H1 (cell line): ENCODE measurements around the gene DEDD. TPM values are rescaled to one million over a fixed set of nuclear protein-coding genes. Genes with fewer than 3 reads are reported as not detected.

Experiments used
- CTCF ChIA-PET: fragments of 300-600 bp; sonication (Branson Sonifier 250); formaldehyde crosslinking; loops from one replicate; lab custom pipeline; 2021; ENCODE audit not compliant: partially characterized antibody; lab: Charles Lee
- POLR2A ChIA-PET: fragments of 300-600 bp; sonication (Branson Sonifier 250); formaldehyde crosslinking; loops from one replicate; lab custom pipeline; 2021; ENCODE audit warnings: inconsistent platforms; ENCODE audit not compliant: partially characterized antibody; lab: Charles Lee
- DNase-seq, 2 experiments: peaks; one replicate each; pipeline versions ENCODE4 v3.0.0 to v3.0.0-alpha.2; 2010 to 2022; ENCODE audit warnings: low spot score in 2 of 2, low read depth in 1 of 2, mixed read lengths in 1 of 2
- FAIRE-seq: peaks from 2 replicates; lab custom pipeline; 2011; peaks lifted over from hg19 to GRCh38; lab: Jason Lieb, UNC
- H2AFZ ChIP-seq: 2 replicates; pipeline ENCODE4 v1.8.1; 2012; ENCODE audit warnings: low read length, inconsistent platforms
- H2AK5ac ChIP-seq: 2 replicates; pipeline ENCODE4 v1.6.1; 2013; ENCODE audit warnings: low read depth, low read length
- H2BK120ac ChIP-seq: replicated peaks from 2 replicates; pipeline ENCODE3; 2013; ENCODE audit warnings: low read depth, low read length, inconsistent platforms
- H2BK12ac ChIP-seq: 2 replicates; pipeline ENCODE4 v1.6.1; 2013; ENCODE audit warnings: low read depth, low read length
- H2BK15ac ChIP-seq: 2 replicates; pipeline ENCODE4 v1.6.1; 2013; ENCODE audit warnings: low read length
- H2BK20ac ChIP-seq: 2 replicates; pipeline ENCODE4 v1.6.1; 2013; ENCODE audit warnings: low read length
- H2BK5ac ChIP-seq: 2 replicates; pipeline ENCODE4 v1.6.1; 2013; ENCODE audit warnings: low read depth, low read length
- H3K14ac ChIP-seq: 2 replicates; pipeline ENCODE4 v1.6.1; 2013; ENCODE audit warnings: inconsistent platforms; ENCODE audit not compliant: insufficient read length
- H3K18ac ChIP-seq: 2 replicates; pipeline ENCODE4 v1.6.1; 2013; ENCODE audit warnings: low read length; ENCODE audit errors: extremely low read depth
- H3K23ac ChIP-seq: 2 replicates; pipeline ENCODE4 v1.6.1; 2013; ENCODE audit warnings: inconsistent platforms; ENCODE audit not compliant: insufficient read length
- H3K23me2 ChIP-seq: 2 replicates; pipeline ENCODE4 v1.6.1; 2013; ENCODE audit warnings: low read depth, low read length
- H3K27ac ChIP-seq: 2 replicates; pipeline ENCODE4 v1.6.1; 2011; ENCODE audit warnings: low read depth, low read length, inconsistent platforms
- H3K27me3 ChIP-seq, 4 experiments: replicated peaks in 1 of 4; 1 replicate in 1 of 4; 2 replicates in 3 of 4; pipeline versions ENCODE4 v1.6.1 to v1.8.1; 2011 to 2013; ENCODE audit warnings: low read length in 3 of 4, mild to moderate bottlenecking in 3 of 4, inconsistent platforms in 2 of 4, mixed read lengths in 2 of 4, moderate library complexity in 1 of 4; ENCODE audit not compliant: control insufficient read depth in 3 of 4, insufficient read depth in 3 of 4; ENCODE audit errors: extremely low read depth in 1 of 4
- H3K36me3 ChIP-seq, 4 experiments: 2 replicates each; pipeline versions ENCODE4 v1.6.1 to v1.8.1; 2011 to 2013; ENCODE audit warnings: mild to moderate bottlenecking in 4 of 4, low read length in 3 of 4, moderate library complexity in 2 of 4, control low read depth in 1 of 4, inconsistent platforms in 1 of 4; ENCODE audit not compliant: insufficient read depth in 4 of 4, control insufficient read depth in 2 of 4
- H3K4ac ChIP-seq: replicated peaks from 2 replicates; pipeline ENCODE3; 2013; ENCODE audit warnings: low read length, low read depth, mixed read lengths, inconsistent platforms; ENCODE audit not compliant: insufficient read length
- H3K4me1 ChIP-seq, 4 experiments: replicated peaks in 1 of 4; 1 replicate in 1 of 4; 2 replicates in 3 of 4; pipeline versions ENCODE4 v1.6.1 to v1.8.1; 2011 to 2013; ENCODE audit warnings: low read length in 3 of 4, inconsistent platforms in 2 of 4, mixed read lengths in 1 of 4; ENCODE audit not compliant: insufficient read depth in 4 of 4, control insufficient read depth in 3 of 4
- H3K4me2 ChIP-seq, 2 experiments: 2 replicates each; pipeline versions ENCODE4 v1.6.1 to v1.8.1; 2011 to 2013; ENCODE audit warnings: low read depth in 2 of 2, low read length in 2 of 2, control low read depth in 1 of 2, inconsistent platforms in 1 of 2, mild to moderate bottlenecking in 1 of 2; ENCODE audit not compliant: insufficient read depth in 1 of 2
- H3K4me3 ChIP-seq, 4 experiments: fragments of 200-600, 300-600 bp in 1 of 4; sonication (generic), shearing (Covaris generic), sonication (Bioruptor Twin) in 1 of 4; 2 replicates each; pipeline versions ENCODE4 v1.5.1 to v1.8.1; 2011 to 2016; ENCODE audit warnings: low read length in 4 of 4, low read depth in 3 of 4, control low read depth in 2 of 4, inconsistent platforms in 2 of 4, mild to moderate bottlenecking in 2 of 4, mixed read lengths in 1 of 4, moderate library complexity in 1 of 4; ENCODE audit not compliant: insufficient read depth in 2 of 4; ENCODE audit errors: extremely low read depth in 1 of 4
- H3K56ac ChIP-seq: replicated peaks from 2 replicates; pipeline ENCODE3; 2013; ENCODE audit warnings: low read depth, mild to moderate bottlenecking, mixed read lengths, low read length, inconsistent platforms; ENCODE audit not compliant: insufficient read length
- H3K79me1 ChIP-seq: 2 replicates; pipeline ENCODE4 v1.6.1; 2013; ENCODE audit warnings: low read depth, low read length, control low read depth
- H3K79me2 ChIP-seq, 2 experiments: 2 replicates each; pipeline versions ENCODE4 v1.6.1 to v1.8.1; 2012 to 2013; ENCODE audit warnings: low read length in 2 of 2, mild to moderate bottlenecking in 2 of 2, inconsistent platforms in 1 of 2; ENCODE audit not compliant: insufficient read depth in 2 of 2, control insufficient read depth in 1 of 2
- H3K9ac ChIP-seq, 4 experiments: replicated peaks in 1 of 4; 1 replicate in 1 of 4; 2 replicates in 3 of 4; pipeline versions ENCODE4 v1.6.1 to v1.8.1; 2011 to 2013; ENCODE audit warnings: low read depth in 3 of 4, low read length in 3 of 4, control low read depth in 2 of 4, mild to moderate bottlenecking in 2 of 4, moderate library complexity in 2 of 4, inconsistent platforms in 1 of 4; ENCODE audit errors: extremely low read depth in 1 of 4
- H3K9me3 ChIP-seq, 2 experiments: 2 replicates each; pipeline versions ENCODE4 v1.6.1 to v1.8.1; 2012 to 2013; ENCODE audit warnings: mild to moderate bottlenecking in 2 of 2, moderate library complexity in 2 of 2, control low read depth in 1 of 2, inconsistent platforms in 1 of 2, low read depth in 1 of 2, low read length in 1 of 2, mixed read lengths in 1 of 2; ENCODE audit not compliant: insufficient read depth in 2 of 2
- H4K20me1 ChIP-seq, 2 experiments: replicated peaks in 1 of 2; 2 replicates each; pipeline versions ENCODE3 to v1.8.1; 2011 to 2013; ENCODE audit warnings: inconsistent platforms in 2 of 2, low read length in 2 of 2, mild to moderate bottlenecking in 1 of 2; ENCODE audit not compliant: insufficient read depth in 2 of 2, control insufficient read depth in 1 of 2
- H4K5ac ChIP-seq: 2 replicates; pipeline ENCODE4 v1.6.1; 2013; ENCODE audit warnings: low read length, low read depth, mixed read lengths, inconsistent platforms; ENCODE audit not compliant: insufficient read length
- H4K8ac ChIP-seq: 2 replicates; pipeline ENCODE4 v1.8.0; 2013; ENCODE audit warnings: mild to moderate bottlenecking, moderate library complexity, low read length, inconsistent platforms; ENCODE audit not compliant: insufficient read depth; ENCODE audit errors: extremely low read depth
- H4K91ac ChIP-seq: replicated peaks from 2 replicates; pipeline ENCODE3; 2013; ENCODE audit warnings: low read length, mixed read lengths, inconsistent platforms; ENCODE audit not compliant: insufficient read length
- BACH1 ChIP-seq: IDR thresholded peaks from 2 replicates; pipeline ENCODE4 v1.6.1; 2012; ENCODE audit warnings: low read length, improper control_type of control experiment
- BRCA1 ChIP-seq: IDR thresholded peaks from 2 replicates; pipeline ENCODE4 v1.6.1; 2012; ENCODE audit warnings: low read depth, low read length, improper control_type of control experiment
- EZH2 ChIP-seq: fragments of 200-600 bp; sonication (generic); IDR thresholded peaks from 2 replicates; pipeline ENCODE4 v1.7.1; 2012; ENCODE audit warnings: low read depth, mild to moderate bottlenecking, moderate library complexity, low read length, inconsistent platforms; ENCODE audit not compliant: severe bottlenecking
- KDM5A ChIP-seq: fragments of 200-600 bp; IDR thresholded peaks from 2 replicates; pipeline ENCODE4 v1.7.1; 2012; ENCODE audit warnings: mild to moderate bottlenecking, low read length, inconsistent platforms, mixed read lengths
- POLR2A ChIP-seq, 2 experiments: IDR thresholded peaks; 1 replicate in 1 of 2; 2 replicates in 1 of 2; pipeline ENCODE4 v1.6.1; 2011; ENCODE audit warnings: low read depth in 2 of 2, low read length in 2 of 2, mild to moderate bottlenecking in 2 of 2; ENCODE audit errors: control extremely low read depth in 1 of 2
- RAD21 ChIP-seq, 2 experiments: IDR thresholded peaks in 1 of 2; conservative IDR thresholded peaks in 1 of 2; 2 replicates each; pipeline ENCODE4 v1.6.1; 2011; ENCODE audit warnings: low read depth in 2 of 2, low read length in 2 of 2, improper control_type of control experiment in 1 of 2, inconsistent platforms in 1 of 2, mild to moderate bottlenecking in 1 of 2, moderate library complexity in 1 of 2
- SP2 ChIP-seq: IDR thresholded peaks from 2 replicates; pipeline ENCODE4 v1.6.1; 2012; ENCODE audit warnings: mild to moderate bottlenecking, low read length, inconsistent platforms
- TAF1 ChIP-seq: IDR thresholded peaks from 2 replicates; pipeline ENCODE4 v1.6.1; 2011; ENCODE audit warnings: mild to moderate bottlenecking, low read depth, low read length
- TAF7 ChIP-seq: optimal IDR thresholded peaks from 2 replicates; pipeline ENCODE3; 2011; ENCODE audit warnings: low read depth, mild to moderate bottlenecking, inconsistent platforms, low read length, moderate library complexity, borderline replicate concordance
- ZNF274 ChIP-seq: IDR thresholded peaks from 2 replicates; pipeline ENCODE4 v1.7.0; 2012; ENCODE audit warnings: low read length, borderline replicate concordance; ENCODE audit errors: extremely low read depth
- WGBS, 2 experiments: shearing (Covaris generic) in 1 of 2; methylation state at CpG; one replicate each; pipeline versions ENCODE4 v1.1.6 to v1.1.7; 2013 to 2015; ENCODE audit warnings: low lambda C conversion rate in 2 of 2, mixed read lengths in 2 of 2, inconsistent platforms in 1 of 2, low coverage in 1 of 2, missing lambda C conversion rate in 1 of 2; ENCODE audit not compliant: insufficient replicate concordance in 2 of 2, insufficient coverage in 1 of 2, insufficient read length in 1 of 2; ENCODE audit errors: extremely low coverage in 1 of 2, missing lambda C conversion rate in 1 of 2; 5-methylcytosine and 5-hydroxymethylcytosine counted together
- polyA plus RNA-seq, 7 experiments: library from polyadenylated mRNA; depleted of rRNA in 3 of 7; stranded (reverse) in 5 of 7; unstranded in 2 of 7; fragments of >200 nt in 5 of 7; fragments of 200-250 nt in 2 of 7; gene quantifications; 1 replicate in 5 of 7; 2 replicates in 1 of 7; 4 replicates in 1 of 7; pipeline versions ENCODE4 v1.2.1 to v1.2.3, GENCODE V29; 2011 to 2013; ENCODE audit warnings: missing spikeins in 2 of 7, mixed read lengths in 2 of 7
- total RNA-seq: library from RNA; stranded (reverse); fragmentation: NEBNext Ultra II Directional; extraction: Animal tissue kit (Norgen Biotek cat#: 25700); gene quantifications from 2 replicates; pipeline ENCODE4 v1.2.1, GENCODE V29; 2021

Gene DEDD
- total and polyA plus RNA-seq, 2 of the 8 experiments (the other 6 are each of a cell fraction or from before 2014, with no cell fraction given), result 42.6 to 55.9 TPM

GRCh38 chr1:161080441-161081405 is 51.7 kb downstream of the DEDD start:
- H2BK5ac ChIP-seq, result no peak overlapping the region
- H3K36me3 ChIP-seq, result no peaks in the 10 kb centered on the region
- no peak overlapping the region for H4K5ac ChIP-seq
- no peaks in the 10 kb centered on the region for H3K27me3 ChIP-seq
- TF ChIP-seq BRCA1, result no peak
- TF ChIP-seq BACH1, result no peak
- TF ChIP-seq SP2, result no peak
- TF ChIP-seq EZH2, result no peak
- no peak for TF ChIP-seq ZNF274
- TF ChIP-seq POLR2A (IDR thresholded peaks at IDR 0.05; ENCODE audit: control extremely low read depth in 1 of 2, low read depth in 2 of 2, low read length in 2 of 2), result no peak
- TF ChIP-seq TAF1, result no peak
- no peak for TF ChIP-seq RAD21 (IDR thresholded peaks at IDR 0.05 in 1 of 2, conservative IDR thresholded peaks at IDR 0.05 in 1 of 2; ENCODE audit: low read depth in 2 of 2, low read length in 2 of 2)
- TF ChIP-seq KDM5A, result no peak
- no peak for TF ChIP-seq TAF7
- no peak overlapping the region for H2AFZ ChIP-seq
- no peak overlapping the region for H2BK120ac ChIP-seq
- no peak overlapping the region for H3K4ac ChIP-seq
- no peak overlapping the region for H3K4me2 ChIP-seq
- no peak for DNase-seq
- 84% methylated on average over 5 of the region's 5 CpGs; no CpG with 5 or more reads in 1 of the 2 experiments for WGBS, 2 experiments
- no peaks in the 10 kb centered on the region for H3K79me1 ChIP-seq
- ChIA-PET CTCF (interaction anchor here (1.3 to 17.8 kb wide), 4 partner anchors 8 to 82 kb away, joined by 4 to 282 read pairs (median 80); partner anchors contain the start of genes ARHGAP30 and KLHDC9), POLR2A (interaction anchor here (1.4 kb wide), 1 partner anchor 35 kb away, joined by 3 read pairs; the partner anchor contains the start of gene USF1)
- no peak overlapping the region for H3K18ac ChIP-seq
- peak overlapping the region; percentile 12; the same call in 1 of the 2 replicates for H2BK15ac ChIP-seq
- no peak overlapping the region for H3K27ac ChIP-seq
- H2BK20ac ChIP-seq, result no peak overlapping the region
- no peak overlapping the region for H3K14ac ChIP-seq
- no peak overlapping the region for H3K23ac ChIP-seq
- no peak overlapping the region for H3K56ac ChIP-seq
- H3K79me2 ChIP-seq, result no peaks in the 10 kb centered on the region
- H4K20me1 ChIP-seq, result no peaks in the 10 kb centered on the region
- no peak overlapping the region for H3K9ac ChIP-seq
- no peak for FAIRE-seq
- H3K4me3 ChIP-seq, result no peak overlapping the region
- H4K8ac ChIP-seq, result no peak overlapping the region; the same call in 1 of the 2 replicates
- H3K4me1 ChIP-seq, result peaks cover 0 to 6% (median 0%) of the 10 kb centered on the region in 4 experiments; a peak in 4 of 7 replicates
- no peaks in the 10 kb centered on the region for H3K23me2 ChIP-seq
- H2AK5ac ChIP-seq, result no peak overlapping the region
- H3K9me3 ChIP-seq, result no peaks in the 10 kb centered on the region
- H4K91ac ChIP-seq, result no peak overlapping the region
- no peak overlapping the region for H2BK12ac ChIP-seq
